GOT3 (cell line): Measurements from ENCODE around the gene LENEP.

Source experiments
- DNase-seq: peaks from one replicate; lab custom pipeline; 2025; ENCODE audit warnings: mixed read lengths; lab: John Stamatoyannopoulos, UW

The LENEP gene

DNA sequence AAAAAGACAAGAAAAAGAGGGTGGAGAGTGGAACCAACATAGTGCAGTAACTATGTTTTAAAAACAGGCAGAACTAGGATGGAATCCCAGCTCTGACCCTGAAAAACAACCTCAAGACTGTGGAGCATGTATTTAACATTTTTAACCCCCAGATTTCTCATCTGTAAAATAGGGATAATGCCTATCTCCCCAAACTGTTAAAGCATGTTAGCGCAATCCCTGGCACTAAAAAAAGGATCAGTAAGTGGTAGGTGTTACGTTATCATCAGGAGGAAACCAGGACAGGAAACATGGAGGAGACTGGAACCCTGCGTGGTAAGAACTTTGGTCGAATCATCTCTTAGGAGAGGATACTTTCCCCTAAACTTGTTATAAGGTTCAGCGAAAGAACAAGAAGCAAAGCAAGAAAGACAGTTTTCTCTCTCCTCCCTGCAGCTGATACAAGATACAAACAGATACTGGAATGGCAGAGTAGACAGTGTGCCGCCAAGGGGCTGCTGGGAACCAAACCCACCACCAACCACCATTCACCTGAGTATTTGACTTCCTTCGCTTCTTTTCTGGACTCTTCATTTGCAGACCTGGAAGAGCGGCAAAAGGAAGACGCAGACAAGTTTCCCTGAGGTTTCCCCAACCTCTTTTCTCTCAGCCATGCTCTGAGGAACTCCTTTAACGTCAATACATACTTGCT, 32.8 kb upstream of the LENEP start:
- no peak for DNase-seq

GRCh38 chr1:154961207-154962155, 31.9 kb upstream of the LENEP start, which contains the start of gene PYGO2:
PYGO2 (minus strand) TSS chr1:154961782; CDS start chr1:154961576, 206 bp downstream.
- peak; percentile 53 for DNase-seq

- DNase-seq = no peak
These were observed 31.1 kb upstream of the LENEP start for GRCh38 chr1:154962156-154962749.

- no peak for DNase-seq
These were observed 30.5 kb upstream of the LENEP start for GRCh38 chr1:154962795-154963330.

GRCh38 chr1:154963643-154964042, 29.7 kb upstream of the LENEP start:
- no peak for DNase-seq

GRCh38 chr1:154964359-154964758, 29.0 kb upstream of the LENEP start:
- DNase-seq = no peak

DNA sequence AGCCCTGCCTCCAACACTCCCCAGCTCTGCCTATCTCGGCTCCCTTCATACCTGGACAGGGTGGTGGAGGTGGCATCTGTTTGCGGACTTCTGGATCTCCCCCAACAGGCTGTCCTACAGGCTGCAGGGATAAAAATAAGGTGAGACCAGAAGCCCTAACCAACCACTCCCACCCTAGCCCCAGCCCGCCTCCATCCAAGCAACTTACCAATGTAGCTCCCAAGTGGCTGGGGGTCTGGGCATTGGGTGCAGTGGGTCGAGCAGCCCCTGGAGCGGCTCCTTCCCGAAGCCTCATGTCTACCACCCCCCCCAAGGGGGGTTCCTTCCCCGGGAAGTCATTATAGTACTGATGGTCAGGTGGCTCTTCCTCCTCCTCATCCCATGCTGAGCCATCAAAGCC, 27.3 kb upstream of the LENEP start:
- no peak for DNase-seq

DNA sequence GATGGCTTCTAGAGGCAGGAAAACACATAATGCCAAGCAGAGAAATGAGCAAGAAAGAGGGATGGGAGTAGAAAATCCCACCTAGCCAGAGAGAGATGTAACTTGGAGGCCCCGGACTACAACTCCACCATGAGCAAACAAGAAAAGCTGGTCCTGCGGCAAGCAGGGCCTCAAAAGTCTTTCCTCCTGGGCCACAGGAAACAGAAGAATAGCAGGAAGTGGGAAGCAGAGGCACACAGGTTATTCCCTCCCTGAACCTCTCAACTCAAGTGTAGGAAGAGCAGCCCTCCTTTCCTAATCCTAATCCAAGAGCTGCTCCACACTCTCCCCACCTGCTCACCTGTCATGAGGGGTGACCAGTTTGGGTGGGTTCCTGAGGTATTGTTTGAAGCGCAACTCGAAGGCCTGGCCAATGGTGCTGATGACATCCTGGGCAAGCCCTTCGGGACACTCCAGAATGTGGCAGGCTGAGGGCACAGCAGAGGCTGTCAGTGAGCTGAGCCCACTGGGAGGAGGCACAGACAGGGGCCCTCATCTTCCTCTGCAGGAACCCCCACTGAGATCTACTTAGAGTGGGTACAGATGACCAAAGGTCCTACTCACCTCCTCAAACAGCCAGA, 25.9 kb upstream of the LENEP start:
- DNase-seq = no peak

- DNase-seq = no peak
These were observed 24.7 kb upstream of the LENEP start for GRCh38 chr1:154968731-154969130.

GRCh38 chr1:154969246-154969645, 24.1 kb upstream of the LENEP start:
- DNase-seq = no peak

DNA sequence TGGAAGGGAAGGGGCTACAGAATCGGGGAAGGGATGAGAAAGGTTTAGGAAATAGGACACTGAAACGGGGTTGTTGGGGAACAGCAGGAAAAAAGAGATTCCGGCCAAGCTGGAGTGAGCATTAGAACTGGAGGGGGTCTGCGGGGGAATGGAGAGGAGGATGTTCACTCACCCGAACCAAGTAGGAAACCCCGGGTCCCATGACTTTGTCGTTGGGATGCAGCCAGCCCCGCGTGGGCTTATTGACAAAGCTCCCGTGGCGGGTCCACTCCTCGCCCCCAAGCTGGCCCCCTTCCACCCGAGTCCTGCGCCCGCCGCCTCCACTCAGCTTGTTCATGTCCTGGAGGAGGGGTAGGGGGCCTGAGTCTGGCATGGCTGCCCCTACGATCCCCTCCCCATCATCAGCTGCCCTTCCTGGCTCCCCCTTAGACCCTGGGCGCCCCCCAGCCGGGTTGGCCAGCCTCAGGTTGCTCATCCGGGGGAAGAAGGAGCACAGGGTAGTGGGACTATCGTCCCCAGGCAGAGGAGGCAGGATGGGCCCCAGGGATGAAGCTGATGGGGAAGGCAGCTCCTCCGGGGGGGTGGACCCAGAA, 23.4 kb upstream of the LENEP start:
- no peak for DNase-seq

- DNase-seq = peak; percentile 69
These were observed 22.6 kb upstream of the LENEP start, which contains the start of gene SHC1 for GRCh38 chr1:154970631-154971340. SHC1 (minus strand) TSS chr1:154970747; CDS start chr1:154970526, 221 bp downstream.

DNA sequence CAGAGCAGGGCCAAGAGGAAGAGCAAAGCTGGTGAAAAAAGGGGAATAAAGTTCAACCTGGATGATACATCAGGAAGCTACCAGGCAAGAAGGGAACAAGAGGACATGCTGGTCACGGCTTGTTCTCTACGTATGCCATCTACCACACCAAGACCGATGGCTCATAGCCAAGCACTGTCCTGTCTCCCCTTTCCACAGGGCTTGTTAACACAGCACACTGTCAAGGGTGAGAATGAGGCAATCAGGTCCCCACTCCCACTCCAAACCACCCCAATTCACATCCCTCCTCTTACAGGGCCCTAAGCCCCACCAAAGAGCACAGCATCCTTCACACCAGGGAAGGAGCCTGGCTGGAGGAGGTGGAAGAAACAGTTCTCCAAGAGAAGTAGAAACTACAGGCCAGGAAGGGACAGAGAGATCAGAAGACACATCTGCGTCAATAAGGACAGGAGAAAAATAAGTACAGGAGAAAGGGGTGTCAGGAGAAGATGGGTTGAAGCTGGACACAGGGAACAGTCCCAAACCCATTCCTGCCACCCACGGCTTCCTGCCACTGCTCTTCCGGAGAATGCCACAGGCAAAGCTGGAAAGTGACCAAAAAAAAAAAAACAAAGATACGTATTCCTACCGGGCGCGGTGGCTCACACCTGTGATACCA, 21.9 kb upstream of the LENEP start:
- no peak for DNase-seq

DNA sequence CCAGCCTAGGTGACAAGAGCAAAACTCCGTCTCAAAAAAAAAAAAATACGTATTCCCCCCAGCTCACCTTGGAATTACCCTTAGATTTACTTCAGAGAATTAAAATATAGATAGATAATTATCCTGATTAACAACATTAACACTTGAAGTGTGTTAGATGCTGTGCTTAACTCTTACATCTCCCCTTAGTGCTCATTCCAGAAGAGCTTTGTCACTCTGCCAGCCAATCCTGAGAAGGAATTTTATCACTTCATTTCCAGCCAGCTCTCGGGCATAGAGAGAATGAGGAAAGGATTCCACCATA, 21.2 kb upstream of the LENEP start:
- no peak for DNase-seq

- DNase-seq = no peak
These were observed 20.7 kb upstream of the LENEP start for GRCh38 chr1:154972517-154973343.

- peak; percentile 71 for DNase-seq
These were observed 19.9 kb upstream of the LENEP start for GRCh38 chr1:154973344-154974101.

GRCh38 chr1:154974102-154974807, 19.1 kb upstream of the LENEP start, which contains the start of gene CKS1B:
CKS1B (plus strand) TSS chr1:154974681; CDS start chr1:154974746, 65 bp downstream.
- DNase-seq = peak; percentile 92
